HG02840 (cell line): ENCODE data around the gene DRC7.
"Not testable (repeated sequence)": the region's sequence is repeated elsewhere in the genome, so short reads cannot be mapped to it uniquely, and the experiment has no call there.

Experiments used
- ATAC-seq: cut with Tn5 transposase; IDR thresholded peaks from one replicate; pipeline ENCODE4 v1.9.1; 2021; ENCODE audit warnings: mild to moderate bottlenecking, moderate library complexity, moderate number of reproducible peaks; ENCODE audit not compliant: unreplicated experiment, low FRiP score

Gene DRC7

GRCh38 chr16:57708168-57708567 lies 13.6 kb downstream of the DRC7 start:
- no peak for ATAC-seq

- no peak for ATAC-seq
Observed at GRCh38 chr16:57709663-57710062, 15.1 kb downstream of the DRC7 start.

GRCh38 chr16:57711346-57711745 lies 16.7 kb downstream of the DRC7 start:
- ATAC-seq = no peak

GRCh38 chr16:57711993-57712392 lies 17.4 kb downstream of the DRC7 start:
- ATAC-seq = no peak

- ATAC-seq = not testable (repeated sequence)
Observed at GRCh38 chr16:57712569-57712968, 18.0 kb downstream of the DRC7 start.

GRCh38 chr16:57713596-57713995 lies 19.0 kb downstream of the DRC7 start:
- no peak for ATAC-seq

GRCh38 chr16:57714047-57714446 lies 19.4 kb downstream of the DRC7 start:
- no peak for ATAC-seq

- ATAC-seq = no peak
Observed at GRCh38 chr16:57720142-57720575, 25.6 kb downstream of the DRC7 start.

GRCh38 chr16:57721356-57722209 lies 27.0 kb downstream of the DRC7 start:
- ATAC-seq = no peak

- ATAC-seq = no peak
Observed at GRCh38 chr16:57722210-57722499, 27.5 kb downstream of the DRC7 start.

- no peak for ATAC-seq
Observed at GRCh38 chr16:57722651-57723050, 28.0 kb downstream of the DRC7 start.

- no peak for ATAC-seq
Observed at GRCh38 chr16:57723170-57723569, 28.6 kb downstream of the DRC7 start.

- ATAC-seq = no peak
Observed at GRCh38 chr16:57724531-57724930, 29.9 kb downstream of the DRC7 start.

GRCh38 chr16:57725151-57725550 lies 30.5 kb downstream of the DRC7 start:
- ATAC-seq = no peak

- ATAC-seq = no peak
Observed at GRCh38 chr16:57725554-57725953, 30.9 kb downstream of the DRC7 start.

- ATAC-seq = no peak
Observed at GRCh38 chr16:57725976-57726375, 31.4 kb downstream of the DRC7 start.

GRCh38 chr16:57726433-57726947 lies 31.9 kb downstream of the DRC7 start:
- no peak for ATAC-seq

- ATAC-seq = no peak
Observed at GRCh38 chr16:57727610-57728009, 33.0 kb downstream of the DRC7 start.

GRCh38 chr16:57728336-57729181 lies 34.0 kb downstream of the DRC7 start:
- ATAC-seq = no peak

GRCh38 chr16:57729182-57729484 lies 34.5 kb downstream of the DRC7 start:
- no peak for ATAC-seq

GRCh38 chr16:57729852-57730251 lies 35.2 kb downstream of the DRC7 start:
- not testable (repeated sequence) for ATAC-seq
